Medulla oblongata (tissue), 1 donor: ENCODE measurements around the gene PTGS2.

ENCODE experiments used
- DNase-seq: peaks from one replicate; pipeline ENCODE4 v3.0.0-alpha.2; 2015; ENCODE audit errors: extremely low spot score

The PTGS2 gene

GRCh38 chr1:186680245-186681061, at the start of gene PTGS2:
PTGS2 (minus strand) TSS chr1:186680423; CDS start chr1:186680290, 133 bp downstream.
- DNase-seq: peak; percentile 79

- DNase-seq: peak; percentile 7
Observed at GRCh38 chr1:186722711-186723309, 42.6 kb upstream of the PTGS2 start.

- DNase-seq: no peak
Observed at GRCh38 chr1:186717286-186717685, 37.1 kb upstream of the PTGS2 start.

- DNase-seq: no peak
Observed at GRCh38 chr1:186715887-186716809, 35.9 kb upstream of the PTGS2 start.

- no peak for DNase-seq
Observed at GRCh38 chr1:186710696-186711095, 30.5 kb upstream of the PTGS2 start.

GRCh38 chr1:186708694-186709097, 28.5 kb upstream of the PTGS2 start:
- no peak for DNase-seq

- no peak for DNase-seq
Observed at GRCh38 chr1:186703209-186703766, 23.1 kb upstream of the PTGS2 start.

- no peak for DNase-seq
Observed at GRCh38 chr1:186700722-186701121, 20.5 kb upstream of the PTGS2 start.

GRCh38 chr1:186699519-186699918, 19.3 kb upstream of the PTGS2 start:
- DNase-seq: no peak

- no peak for DNase-seq
Observed at GRCh38 chr1:186689907-186690306, 9.7 kb upstream of the PTGS2 start.

GRCh38 chr1:186689376-186689775, 9.2 kb upstream of the PTGS2 start:
- no peak for DNase-seq

GRCh38 chr1:186683652-186684410, 3.6 kb upstream of the PTGS2 start:
- no peak for DNase-seq

GRCh38 chr1:186682736-186683135, 2.5 kb upstream of the PTGS2 start:
- peak; percentile 9 for DNase-seq

- DNase-seq: no peak
Observed at GRCh38 chr1:186681801-186682200, 1.6 kb upstream of the PTGS2 start.

- DNase-seq: peak; percentile 5
Observed at GRCh38 chr1:186681121-186681520, 898 bp upstream of the PTGS2 start.

- DNase-seq: peak; percentile 4
Observed at GRCh38 chr1:186679924-186680244, 339 bp downstream of the PTGS2 start.

- DNase-seq: no peak
Observed at GRCh38 chr1:186678155-186678554, 2.1 kb downstream of the PTGS2 start.

- no peak for DNase-seq
Observed at GRCh38 chr1:186672596-186672995, 7.6 kb downstream of the PTGS2 start.

GRCh38 chr1:186672131-186672530, 8.1 kb downstream of the PTGS2 start:
- DNase-seq: no peak

- DNase-seq: no peak
Observed at GRCh38 chr1:186671136-186671825, 8.9 kb downstream of the PTGS2 start.
